ENCODE results near the gene LRRC61.
"Not testable (repeated sequence)": the region's sequence is repeated elsewhere in the genome, so short reads cannot be mapped to it uniquely, and the experiment has no call there.

The LRRC61 gene

GRCh38 chr7:150302908-150303310 is 20.2 kb upstream of the LRRC61 start:
- not testable (repeated sequence) for H3K4me1 ChIP-seq (ENCODE audit: insufficient read depth, low read length); H3K36me3 ChIP-seq (ENCODE audit: insufficient read depth, low read length); H3K9ac ChIP-seq (ENCODE audit: low read depth, low read length)

GRCh38 chr7:150304499-150305258 is 18.5 kb upstream of the LRRC61 start:
- H3K9ac ChIP-seq (ENCODE audit: low read depth, low read length); H3K9me3 ChIP-seq (ENCODE audit: control insufficient read depth, insufficient read depth, low read length); H3K36me3 ChIP-seq (ENCODE audit: insufficient read depth, low read length); H3K4me1 ChIP-seq (ENCODE audit: insufficient read depth, low read length): not testable (repeated sequence)

More at GRCh38 chr7:150302908-150303310, 20.2 kb upstream of the LRRC61 start:
- not testable (repeated sequence) for H3K9me3 ChIP-seq (ENCODE audit: control insufficient read depth, insufficient read depth, low read length)

- H3K4me1 ChIP-seq (ENCODE audit: insufficient read depth, low read length); H3K9ac ChIP-seq (ENCODE audit: low read depth, low read length); H3K9me3 ChIP-seq (ENCODE audit: control insufficient read depth, insufficient read depth, low read length); H3K36me3 ChIP-seq (ENCODE audit: insufficient read depth, low read length): not testable (repeated sequence)
These were observed 17.8 kb upstream of the LRRC61 start for GRCh38 chr7:150305259-150305902.

- H3K36me3 ChIP-seq (ENCODE audit: insufficient read depth, low read length); H3K9ac ChIP-seq (ENCODE audit: low read depth, low read length); H3K4me1 ChIP-seq (ENCODE audit: insufficient read depth, low read length); H3K9me3 ChIP-seq (ENCODE audit: control insufficient read depth, insufficient read depth, low read length): not testable (repeated sequence)
These were observed 17.3 kb upstream of the LRRC61 start for GRCh38 chr7:150305903-150306284.

- H3K9ac ChIP-seq (ENCODE audit: low read depth, low read length); H3K9me3 ChIP-seq (ENCODE audit: control insufficient read depth, insufficient read depth, low read length); H3K36me3 ChIP-seq (ENCODE audit: insufficient read depth, low read length); H3K4me1 ChIP-seq (ENCODE audit: insufficient read depth, low read length): not testable (repeated sequence)
These were observed 16.8 kb upstream of the LRRC61 start for GRCh38 chr7:150306377-150306776.

- Histone ChIP-seq H3K9me3 (ENCODE audit: control insufficient read depth, insufficient read depth, low read length) (peaks cover 7% of the 10 kb centered on the region; the same call in 1 of the 2 replicates), H3K9ac (ENCODE audit: low read depth, low read length) (no peak overlapping the region), H3K36me3 (ENCODE audit: insufficient read depth, low read length) (no peaks in the 10 kb centered on the region), H3K4me1 (ENCODE audit: insufficient read depth, low read length) (peaks cover 3% of the 10 kb centered on the region; the same call in 1 of the 2 replicates)
These were observed 16.0 kb upstream of the LRRC61 start for GRCh38 chr7:150307129-150307528.

GRCh38 chr7:150307904-150308303 is 15.3 kb upstream of the LRRC61 start:
- Histone ChIP-seq H3K4me1 (ENCODE audit: insufficient read depth, low read length) (peaks cover 10% of the 10 kb centered on the region), H3K36me3 (ENCODE audit: insufficient read depth, low read length) (no peaks in the 10 kb centered on the region), H3K9me3 (ENCODE audit: control insufficient read depth, insufficient read depth, low read length) (peaks cover 7% of the 10 kb centered on the region; the same call in 1 of the 2 replicates), H3K9ac (ENCODE audit: low read depth, low read length) (no peak overlapping the region)

GRCh38 chr7:150308575-150308974 is 14.6 kb upstream of the LRRC61 start:
- no peak overlapping the region for H3K9ac ChIP-seq (ENCODE audit: low read depth, low read length)
- peaks cover 17% of the 10 kb centered on the region for H3K4me1 ChIP-seq (ENCODE audit: insufficient read depth, low read length)
- H3K36me3 ChIP-seq (ENCODE audit: insufficient read depth, low read length): no peaks in the 10 kb centered on the region
- H3K9me3 ChIP-seq (ENCODE audit: control insufficient read depth, insufficient read depth, low read length): peaks cover 7% of the 10 kb centered on the region; the same call in 1 of the 2 replicates

GRCh38 chr7:150311146-150311545 is 12.0 kb upstream of the LRRC61 start:
- H3K9me3 ChIP-seq (ENCODE audit: control insufficient read depth, insufficient read depth, low read length): peaks cover 7% of the 10 kb centered on the region; the same call in 1 of the 2 replicates
- no peaks in the 10 kb centered on the region for H3K36me3 ChIP-seq (ENCODE audit: insufficient read depth, low read length)
- H3K4me1 ChIP-seq (ENCODE audit: insufficient read depth, low read length): peaks cover 19% of the 10 kb centered on the region
- H3K9ac ChIP-seq (ENCODE audit: low read depth, low read length): no peak overlapping the region

GRCh38 chr7:150311711-150312110 is 11.4 kb upstream of the LRRC61 start:
- Histone ChIP-seq H3K9me3 (ENCODE audit: control insufficient read depth, insufficient read depth, low read length) (peaks cover 7% of the 10 kb centered on the region; the same call in 1 of the 2 replicates), H3K4me1 (ENCODE audit: insufficient read depth, low read length) (peaks cover 19% of the 10 kb centered on the region), H3K9ac (ENCODE audit: low read depth, low read length) (no peak overlapping the region), H3K36me3 (ENCODE audit: insufficient read depth, low read length) (no peaks in the 10 kb centered on the region)

- H3K36me3 ChIP-seq (ENCODE audit: insufficient read depth, low read length); H3K9me3 ChIP-seq (ENCODE audit: control insufficient read depth, insufficient read depth, low read length); H3K9ac ChIP-seq (ENCODE audit: low read depth, low read length): not testable (repeated sequence)
- H3K4me1 ChIP-seq (ENCODE audit: insufficient read depth, low read length): peaks cover 19% of the 10 kb centered on the region
These were observed 10.3 kb upstream of the LRRC61 start for GRCh38 chr7:150312649-150313366.

- Histone ChIP-seq H3K9ac (ENCODE audit: low read depth, low read length) (no peak overlapping the region), H3K9me3 (ENCODE audit: control insufficient read depth, insufficient read depth, low read length) (no peaks in the 10 kb centered on the region), H3K36me3 (ENCODE audit: insufficient read depth, low read length) (no peaks in the 10 kb centered on the region), H3K4me1 (ENCODE audit: insufficient read depth, low read length) (peaks cover 19% of the 10 kb centered on the region)
These were observed 9.8 kb upstream of the LRRC61 start for GRCh38 chr7:150313367-150313809.

- peaks cover 19% of the 10 kb centered on the region for H3K4me1 ChIP-seq (ENCODE audit: insufficient read depth, low read length)
- H3K36me3 ChIP-seq (ENCODE audit: insufficient read depth, low read length): no peaks in the 10 kb centered on the region
- no peak overlapping the region for H3K9ac ChIP-seq (ENCODE audit: low read depth, low read length)
- no peaks in the 10 kb centered on the region for H3K9me3 ChIP-seq (ENCODE audit: control insufficient read depth, insufficient read depth, low read length)
These were observed 9.3 kb upstream of the LRRC61 start for GRCh38 chr7:150313870-150314269.

GRCh38 chr7:150314639-150315239 is 8.4 kb upstream of the LRRC61 start:
- H3K9ac ChIP-seq (ENCODE audit: low read depth, low read length): no peak overlapping the region
- no peaks in the 10 kb centered on the region for H3K36me3 ChIP-seq (ENCODE audit: insufficient read depth, low read length)
- H3K4me1 ChIP-seq (ENCODE audit: insufficient read depth, low read length): peaks cover 19% of the 10 kb centered on the region
- no peaks in the 10 kb centered on the region for H3K9me3 ChIP-seq (ENCODE audit: control insufficient read depth, insufficient read depth, low read length)
